Inflammatory macrophage treated with lipopolysaccharide for 4 hours (primary cell): ENCODE results near the gene CRYAA.

Source experiments
- DNase-seq: peaks from one replicate; pipeline ENCODE4 v3.0.0-alpha.2; 2020

CRYAA gene

GRCh38 chr21:43204638-43205037 is 35.8 kb downstream of the CRYAA start:
- DNase-seq, result no peak

- no peak for DNase-seq
These were observed 37.6 kb downstream of the CRYAA start for GRCh38 chr21:43206231-43207042.

DNA sequence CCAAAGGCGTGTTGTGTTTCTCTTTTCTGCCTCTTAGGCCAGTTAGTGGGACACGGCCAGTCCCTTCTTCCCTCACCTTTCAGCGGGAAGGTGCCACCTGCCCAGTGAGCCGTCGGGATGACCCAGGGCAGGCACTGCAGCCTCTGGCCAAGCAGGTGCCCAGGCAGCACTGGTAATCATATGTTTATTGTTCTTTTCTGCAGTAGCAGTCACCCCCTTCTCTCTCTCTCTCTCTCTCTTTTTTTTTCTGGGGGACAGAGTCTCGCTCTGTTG is 38.2 kb downstream of the CRYAA start:
- no peak for DNase-seq

GRCh38 chr21:43207868-43208267 is 39.1 kb downstream of the CRYAA start:
- no peak for DNase-seq

- DNase-seq, result no peak
These were observed 39.9 kb downstream of the CRYAA start for GRCh38 chr21:43208561-43209332.

DNA sequence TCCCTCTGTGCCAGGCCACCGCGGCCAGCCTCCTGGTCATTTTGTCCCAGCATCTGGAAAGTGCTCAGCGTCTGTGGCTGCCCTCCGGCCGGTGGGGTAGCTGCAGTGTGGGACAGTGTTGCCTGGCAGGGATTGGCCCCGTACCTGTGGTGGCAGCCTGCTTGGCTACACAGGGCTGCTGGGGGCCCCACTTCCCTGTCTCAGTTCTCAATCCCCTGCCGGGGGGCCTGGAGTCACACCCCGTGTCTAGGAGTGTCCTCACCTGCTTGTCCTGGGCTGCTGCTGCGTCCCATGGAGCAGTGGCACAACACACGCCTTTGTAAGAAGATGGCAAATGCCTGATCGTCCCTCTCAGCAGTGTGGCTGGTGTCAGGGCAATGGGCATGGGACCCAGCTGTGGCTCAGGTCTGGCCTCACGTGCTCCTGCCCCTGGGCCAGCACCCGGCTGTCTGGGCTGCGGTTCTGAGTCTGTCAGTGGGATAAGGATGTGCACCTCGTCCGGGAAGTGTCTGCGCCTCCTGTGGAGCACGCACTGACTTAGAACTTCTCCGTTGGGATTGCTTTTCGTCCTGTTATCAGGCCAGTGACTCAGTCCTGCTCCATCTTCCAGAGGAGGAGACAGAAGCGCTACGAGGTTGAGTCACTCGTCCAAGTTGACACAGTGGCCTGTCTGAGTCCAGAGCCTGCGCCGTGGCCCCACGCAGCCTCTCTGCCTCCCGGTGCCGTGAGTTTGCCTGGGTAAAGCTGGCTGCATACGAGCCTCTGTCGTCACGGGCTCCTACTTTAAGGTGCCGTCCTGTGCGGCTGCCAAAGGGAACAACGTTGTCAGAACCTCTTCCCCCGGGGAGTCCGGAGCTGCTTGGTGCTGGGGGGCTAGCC is 41.0 kb downstream of the CRYAA start:
- DNase-seq, result no peak

- DNase-seq, result no peak
These were observed 41.8 kb downstream of the CRYAA start for GRCh38 chr21:43210454-43211071.

DNA sequence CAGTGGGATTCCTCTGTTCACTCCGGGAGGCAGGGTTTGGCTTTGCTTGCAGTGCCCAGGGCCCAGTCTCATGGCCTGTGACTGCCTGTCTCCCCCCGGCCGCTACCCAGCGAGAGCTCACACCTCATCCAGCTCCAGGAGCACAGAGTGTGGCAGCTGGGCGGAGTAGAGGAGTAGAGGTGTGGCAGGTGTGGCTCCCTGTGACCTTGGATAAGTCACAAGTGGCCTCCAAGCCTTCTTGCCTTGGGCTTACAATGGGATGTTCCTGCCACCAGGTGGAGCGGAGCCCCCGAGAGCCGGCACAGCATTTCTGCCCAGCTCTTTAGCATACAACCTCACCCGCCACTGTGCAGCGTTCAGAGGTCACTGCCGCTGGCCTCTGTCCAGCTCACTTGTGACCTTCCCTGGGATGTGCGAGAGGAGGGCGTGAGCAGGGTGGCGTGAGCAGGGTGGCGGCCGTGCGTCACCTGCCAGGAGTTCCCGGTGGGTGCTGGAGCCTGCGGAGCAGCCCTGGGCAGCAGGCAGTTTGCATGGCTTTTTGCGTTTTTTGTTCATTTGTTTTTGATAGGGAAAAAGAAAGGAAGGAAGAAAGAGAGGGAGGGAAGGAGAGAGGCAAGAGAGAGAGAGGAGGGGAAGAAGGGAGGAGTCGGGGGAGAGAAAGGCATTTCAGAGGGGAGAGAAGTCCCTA is 42.4 kb downstream of the CRYAA start:
- DNase-seq, result no peak

DNA sequence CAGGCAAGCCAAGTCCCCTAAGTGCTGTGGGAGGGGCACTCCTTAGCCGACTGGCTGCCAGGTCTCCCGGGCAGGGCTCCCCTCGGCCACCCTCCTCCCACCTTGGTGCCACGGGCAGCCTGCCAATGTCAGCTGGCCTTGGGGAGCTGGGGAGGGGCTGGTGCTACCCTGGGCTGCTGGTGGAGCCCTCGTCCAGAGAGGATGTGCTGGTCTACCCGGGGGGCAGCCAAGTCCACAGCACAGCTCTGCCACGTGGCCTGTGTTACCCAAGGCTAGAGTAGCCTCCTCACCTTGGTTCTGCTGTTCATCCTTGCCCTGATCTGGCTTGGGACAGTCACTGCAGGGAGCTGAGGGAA is 42.9 kb downstream of the CRYAA start:
- DNase-seq, result no peak
